ENCODE data around the gene UVRAG.

UVRAG gene

DNA sequence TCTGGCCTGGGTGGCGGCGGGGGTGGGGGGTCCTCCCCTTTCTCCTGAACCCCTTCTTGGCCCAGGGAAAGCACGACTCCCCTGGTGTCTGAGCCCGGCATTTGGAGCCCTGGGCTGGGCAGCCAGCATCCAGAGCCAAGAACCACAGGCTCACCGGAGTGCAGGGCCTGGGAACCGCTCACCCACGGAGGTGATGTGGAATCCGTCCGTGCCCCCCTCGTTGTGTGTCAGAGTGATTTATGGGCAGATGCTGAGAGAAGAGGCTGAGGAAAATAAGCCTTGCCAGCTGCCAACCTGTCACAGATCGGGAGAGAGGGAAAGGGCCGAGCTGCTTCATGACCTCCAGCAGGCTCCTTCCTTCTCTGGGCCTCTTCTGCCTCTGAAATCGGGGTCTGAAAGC lies 357.6 kb downstream of the UVRAG start:
- no peak overlapping the region for H3K27ac ChIP-seq
- TF ChIP-seq, protein P1, sequence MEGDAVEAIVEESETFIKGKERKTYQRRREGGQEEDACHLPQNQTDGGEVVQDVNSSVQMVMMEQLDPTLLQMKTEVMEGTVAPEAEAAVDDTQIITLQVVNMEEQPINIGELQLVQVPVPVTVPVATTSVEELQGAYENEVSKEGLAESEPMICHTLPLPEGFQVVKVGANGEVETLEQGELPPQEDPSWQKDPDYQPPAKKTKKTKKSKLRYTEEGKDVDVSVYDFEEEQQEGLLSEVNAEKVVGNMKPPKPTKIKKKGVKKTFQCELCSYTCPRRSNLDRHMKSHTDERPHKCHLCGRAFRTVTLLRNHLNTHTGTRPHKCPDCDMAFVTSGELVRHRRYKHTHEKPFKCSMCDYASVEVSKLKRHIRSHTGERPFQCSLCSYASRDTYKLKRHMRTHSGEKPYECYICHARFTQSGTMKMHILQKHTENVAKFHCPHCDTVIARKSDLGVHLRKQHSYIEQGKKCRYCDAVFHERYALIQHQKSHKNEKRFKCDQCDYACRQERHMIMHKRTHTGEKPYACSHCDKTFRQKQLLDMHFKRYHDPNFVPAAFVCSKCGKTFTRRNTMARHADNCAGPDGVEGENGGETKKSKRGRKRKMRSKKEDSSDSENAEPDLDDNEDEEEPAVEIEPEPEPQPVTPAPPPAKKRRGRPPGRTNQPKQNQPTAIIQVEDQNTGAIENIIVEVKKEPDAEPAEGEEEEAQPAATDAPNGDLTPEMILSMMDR (IDR thresholded peaks at IDR 0.05; ENCODE audit: low read depth, low read length, missing control alignments) = no peak
- no peak overlapping the region for H3K4me3 ChIP-seq (ENCODE audit: low read depth, low read length)
- H3K27me3 ChIP-seq (replicated peaks) = no peaks in the 10 kb centered on the region
- in situ Hi-C loops (cut with HindIII; ENCODE audit: low pct_ligation_motif_present, low sequenced_read_pairs) = no loop called here
- no peaks in the 10 kb centered on the region for H3K36me3 ChIP-seq (replicated peaks)
- no peak for DNase-seq

DNA sequence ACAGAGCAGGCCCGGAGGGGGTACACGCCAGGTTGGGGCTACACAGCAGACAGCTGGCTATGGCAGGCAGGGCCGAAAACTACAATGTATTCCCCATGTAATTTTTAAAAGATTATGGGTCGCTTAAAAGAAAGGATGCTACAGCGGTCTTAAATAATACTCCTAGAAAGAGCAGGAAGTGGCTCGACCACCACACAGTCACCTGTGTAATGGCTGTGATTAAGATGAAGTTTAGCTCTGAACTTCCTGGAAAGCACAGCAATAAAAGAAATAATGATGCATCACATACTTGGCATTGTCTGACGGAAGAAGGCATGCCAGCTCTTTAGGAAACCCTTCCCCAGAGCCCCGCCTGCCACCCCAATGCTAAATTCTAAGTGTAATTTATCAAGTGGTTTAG lies 358.7 kb downstream of the UVRAG start:
- TF ChIP-seq, protein P1 (IDR thresholded peaks at IDR 0.05; ENCODE audit: low read depth, low read length, missing control alignments) = no peak
- in situ Hi-C loops (cut with HindIII; ENCODE audit: low pct_ligation_motif_present, low sequenced_read_pairs) = no loop called here
- Histone ChIP-seq H3K27me3 (replicated peaks) (no peaks in the 10 kb centered on the region), H3K27ac (no peak overlapping the region), H3K36me3 (replicated peaks) (no peaks in the 10 kb centered on the region), H3K4me3 (ENCODE audit: low read depth, low read length) (no peak overlapping the region)
- DNase-seq = no peak

DNA sequence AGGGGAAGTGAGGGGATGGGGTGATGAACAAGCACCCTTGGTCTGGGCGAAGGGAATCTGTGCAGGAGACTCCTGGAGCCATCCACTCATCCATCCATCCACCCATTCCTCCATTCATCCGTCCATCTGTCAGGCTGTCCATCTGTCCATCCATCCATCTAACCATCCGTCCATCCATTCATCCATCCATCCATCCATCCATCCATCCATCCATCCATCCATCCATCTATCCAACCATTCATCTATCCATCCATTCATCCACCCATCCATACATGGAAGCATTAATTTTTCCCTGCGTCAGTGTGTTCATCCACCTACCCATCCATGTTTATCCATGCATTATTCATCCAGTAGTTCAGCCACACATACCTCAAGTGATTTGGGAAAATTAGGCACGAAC lies 359.3 kb downstream of the UVRAG start:
- H3K36me3 ChIP-seq (replicated peaks) = no peaks in the 10 kb centered on the region
- in situ Hi-C loops (cut with HindIII; ENCODE audit: low pct_ligation_motif_present, low sequenced_read_pairs) = no loop called here
- H3K27me3 ChIP-seq (replicated peaks) = no peaks in the 10 kb centered on the region
- H3K27ac ChIP-seq = no peak overlapping the region
- TF ChIP-seq, protein P1 (IDR thresholded peaks at IDR 0.05; ENCODE audit: low read depth, low read length, missing control alignments) = no peak
- no peak overlapping the region for H3K4me3 ChIP-seq (ENCODE audit: low read depth, low read length)
- DNase-seq = no peak

DNA sequence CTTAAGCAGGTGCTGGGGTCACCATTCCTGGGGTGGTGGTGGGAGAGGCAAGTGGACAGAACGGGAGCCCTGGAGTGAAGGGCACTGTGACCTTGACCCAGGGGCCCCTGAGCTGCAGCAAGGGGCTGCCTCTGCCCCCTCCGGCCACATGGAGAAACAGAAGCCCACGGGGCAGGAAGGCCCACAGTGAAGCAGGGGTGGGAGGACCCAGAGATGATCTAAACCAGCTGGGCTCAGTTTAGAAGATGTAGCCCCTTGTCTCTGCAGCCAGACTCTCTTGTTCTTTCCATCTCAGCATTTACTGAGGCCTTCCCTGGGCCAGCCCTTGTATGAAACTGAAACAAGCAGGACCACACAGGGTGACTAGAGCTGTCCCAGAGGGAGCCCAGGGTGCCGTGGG lies 360.8 kb downstream of the UVRAG start:
- H3K27ac ChIP-seq = no peak overlapping the region
- DNase-seq = no peak
- TF ChIP-seq, protein P1 (IDR thresholded peaks at IDR 0.05; ENCODE audit: low read depth, low read length, missing control alignments) = no peak
- no peaks in the 10 kb centered on the region for H3K27me3 ChIP-seq (replicated peaks)
- H3K36me3 ChIP-seq (replicated peaks) = no peaks in the 10 kb centered on the region
- in situ Hi-C loops (cut with HindIII; ENCODE audit: low pct_ligation_motif_present, low sequenced_read_pairs) = no loop called here
- H3K4me3 ChIP-seq (ENCODE audit: low read depth, low read length) = no peak overlapping the region

DNA sequence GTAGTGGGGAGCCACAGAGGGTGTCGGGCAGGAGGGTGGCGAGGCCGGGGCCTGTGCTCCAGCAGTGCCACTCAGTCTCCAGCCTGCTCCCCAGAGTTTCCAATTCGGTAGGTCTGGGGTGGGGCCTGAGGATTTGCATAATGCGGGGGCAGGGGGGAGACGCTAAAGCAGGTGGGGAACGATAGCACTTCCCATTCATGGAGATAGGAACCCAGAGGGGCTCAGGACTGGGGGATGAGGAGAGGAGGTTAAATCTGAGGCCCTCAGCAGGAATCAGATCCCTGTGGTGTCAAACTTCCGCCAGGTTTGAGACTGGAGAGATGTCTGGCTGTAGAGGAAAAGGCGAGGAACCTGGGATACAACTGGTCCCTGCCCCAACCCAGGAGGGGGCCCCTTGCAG lies 361.5 kb downstream of the UVRAG start:
- in situ Hi-C loops (cut with HindIII; ENCODE audit: low pct_ligation_motif_present, low sequenced_read_pairs) = no loop called here
- TF ChIP-seq, protein P1 (IDR thresholded peaks at IDR 0.05; ENCODE audit: low read depth, low read length, missing control alignments) = no peak
- H3K27me3 ChIP-seq (replicated peaks) = no peaks in the 10 kb centered on the region
- no peak for DNase-seq
- no peaks in the 10 kb centered on the region for H3K36me3 ChIP-seq (replicated peaks)
- H3K27ac ChIP-seq = no peak overlapping the region
- no peak overlapping the region for H3K4me3 ChIP-seq (ENCODE audit: low read depth, low read length)

DNA sequence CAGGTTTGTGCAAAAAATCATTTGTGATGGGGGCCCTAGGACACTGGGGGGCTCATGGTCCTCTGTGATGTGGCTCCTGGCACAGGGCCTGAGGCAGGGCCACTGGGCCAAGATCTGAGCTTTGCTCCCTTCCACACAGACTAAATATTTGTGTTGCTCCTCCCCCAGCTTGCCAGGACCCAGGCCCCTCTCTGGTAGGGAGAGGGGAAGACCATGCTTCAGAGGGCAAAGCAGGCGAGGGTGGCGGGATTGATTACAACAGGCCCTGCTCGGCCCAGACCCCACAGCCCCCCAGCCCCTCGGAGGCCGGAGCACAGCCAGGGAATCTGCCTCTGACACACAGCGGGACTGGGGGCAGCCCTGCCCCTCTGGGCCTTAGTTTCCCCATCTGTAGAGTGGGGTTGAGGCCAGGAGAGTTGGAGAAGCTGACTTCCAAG lies 362.3 kb downstream of the UVRAG start:
- no peak for DNase-seq
- in situ Hi-C loops (cut with HindIII; ENCODE audit: low pct_ligation_motif_present, low sequenced_read_pairs) = no loop called here
- H3K4me3 ChIP-seq (ENCODE audit: low read depth, low read length) = no peak overlapping the region

More for the DNA sequence above, 362.3 kb downstream of the UVRAG start:
- TF ChIP-seq, protein P1 (IDR thresholded peaks at IDR 0.05; ENCODE audit: low read depth, low read length, missing control alignments) = no peak
- Histone ChIP-seq H3K27me3 (replicated peaks) (no peaks in the 10 kb centered on the region), H3K27ac (no peak overlapping the region), H3K36me3 (replicated peaks) (no peaks in the 10 kb centered on the region)

All from brain microvascular endothelial cell (primary cell).